HG02571 (cell line): ENCODE data around the gene ANGEL2.

Experiments used
- ATAC-seq: cut with Tn5 transposase; IDR thresholded peaks from one replicate; pipeline ENCODE4 v1.9.1; 2021; ENCODE audit warnings: mild to moderate bottlenecking, moderate library complexity; ENCODE audit not compliant: unreplicated experiment

Gene ANGEL2

DNA sequence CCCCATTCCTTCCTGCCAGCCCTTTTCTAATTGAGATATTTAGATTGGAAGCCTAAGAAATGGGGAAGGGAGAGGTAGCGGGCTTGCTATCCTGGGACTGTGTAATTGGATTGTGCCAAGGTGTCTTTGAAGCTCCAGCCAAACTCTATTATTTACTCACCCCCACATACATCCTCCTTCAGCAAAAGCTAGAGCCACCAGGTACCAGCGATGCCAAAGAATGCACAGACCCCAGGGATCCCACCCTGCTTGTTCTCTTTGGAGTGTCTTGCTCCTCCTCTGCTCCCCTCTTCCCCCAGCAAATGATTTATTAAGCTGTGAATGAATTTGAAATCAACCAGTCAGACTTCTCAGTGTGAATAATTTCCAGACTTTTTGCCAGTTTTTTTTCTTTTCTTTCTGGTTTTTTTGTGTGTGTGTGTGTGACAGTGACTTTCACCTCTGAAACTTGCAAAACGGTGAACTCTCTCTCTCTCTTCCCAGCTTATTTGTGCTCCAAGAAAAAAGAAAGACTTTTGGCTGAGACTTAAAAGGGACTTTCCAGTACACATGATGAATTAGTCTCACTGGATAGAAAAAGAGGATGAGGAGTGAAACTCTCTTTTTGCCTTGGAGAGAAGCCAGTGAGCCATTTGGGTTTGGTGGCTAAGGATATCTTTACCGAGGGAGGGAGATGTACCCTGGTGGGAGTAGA lies 63.6 kb downstream of the ANGEL2 start:
- ATAC-seq, result no peak

GRCh38 chr1:212951126-212951946 lies 64.3 kb downstream of the ANGEL2 start:
- no peak for ATAC-seq

GRCh38 chr1:212950243-212951125 lies 65.2 kb downstream of the ANGEL2 start, which contains the start of gene VASH2:
Gene VASH2, plus strand, starts transcription at chr1:212950541. Its CDS starts 1,002 bp downstream, at chr1:212951543.
- ATAC-seq, result peak; percentile 96

DNA sequence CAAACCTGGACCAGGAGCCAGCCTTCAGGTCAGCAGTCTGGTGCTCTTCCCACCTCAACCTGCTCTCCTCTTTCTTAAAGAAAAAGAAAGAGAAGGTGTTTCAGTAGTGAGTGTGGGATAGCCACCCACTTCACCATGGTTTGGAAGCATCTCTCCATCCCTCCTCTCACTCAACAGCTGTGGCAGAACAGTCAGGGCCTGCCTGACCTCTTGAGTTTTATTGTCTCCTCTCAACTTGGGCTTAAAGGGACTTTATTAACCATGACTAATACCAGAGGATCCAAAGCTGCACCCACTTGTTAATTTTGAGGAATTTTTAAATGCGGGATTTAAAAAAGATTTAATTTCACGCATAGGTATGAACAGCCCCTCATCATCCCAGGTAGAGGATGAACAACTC lies 65.9 kb downstream of the ANGEL2 start:
- no peak for ATAC-seq

GRCh38 chr1:212946872-212947271 lies 68.8 kb downstream of the ANGEL2 start:
- ATAC-seq, result no peak

DNA sequence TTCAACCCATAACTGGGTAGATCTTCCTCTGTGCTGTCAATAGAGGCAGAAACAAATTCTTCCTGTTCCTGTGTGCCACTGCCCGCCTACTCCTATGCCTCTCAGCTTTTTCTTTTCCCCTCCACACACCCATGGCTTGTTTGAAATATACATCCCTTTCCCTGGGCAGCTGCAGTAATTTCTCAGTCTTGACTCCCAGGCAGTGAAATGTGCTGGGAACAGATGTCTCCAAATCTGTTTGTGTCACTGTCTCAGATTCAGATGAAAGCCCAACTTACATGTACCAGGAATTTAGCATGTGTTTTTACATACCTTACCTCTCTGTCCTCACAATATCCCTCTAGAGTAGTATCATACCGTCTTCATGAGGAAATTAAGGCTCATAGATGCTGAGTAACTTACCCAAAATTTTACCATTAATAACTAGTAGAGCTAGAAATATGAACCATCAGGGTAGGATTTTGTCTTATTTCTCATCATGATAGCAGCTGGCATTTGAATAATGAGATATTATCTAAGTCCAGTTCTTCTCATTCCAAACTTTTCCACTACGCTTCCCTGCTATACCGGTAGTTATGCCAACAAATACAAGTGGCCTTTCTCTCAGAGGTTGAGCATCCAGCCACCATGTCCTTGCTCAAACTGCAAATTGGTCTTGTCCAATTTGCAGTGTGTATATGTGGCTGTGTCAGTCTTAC lies 70.1 kb downstream of the ANGEL2 start:
- ATAC-seq, result no peak

- ATAC-seq, result no peak
Measured at GRCh38 chr1:212945056-212945455, 70.6 kb downstream of the ANGEL2 start.

DNA sequence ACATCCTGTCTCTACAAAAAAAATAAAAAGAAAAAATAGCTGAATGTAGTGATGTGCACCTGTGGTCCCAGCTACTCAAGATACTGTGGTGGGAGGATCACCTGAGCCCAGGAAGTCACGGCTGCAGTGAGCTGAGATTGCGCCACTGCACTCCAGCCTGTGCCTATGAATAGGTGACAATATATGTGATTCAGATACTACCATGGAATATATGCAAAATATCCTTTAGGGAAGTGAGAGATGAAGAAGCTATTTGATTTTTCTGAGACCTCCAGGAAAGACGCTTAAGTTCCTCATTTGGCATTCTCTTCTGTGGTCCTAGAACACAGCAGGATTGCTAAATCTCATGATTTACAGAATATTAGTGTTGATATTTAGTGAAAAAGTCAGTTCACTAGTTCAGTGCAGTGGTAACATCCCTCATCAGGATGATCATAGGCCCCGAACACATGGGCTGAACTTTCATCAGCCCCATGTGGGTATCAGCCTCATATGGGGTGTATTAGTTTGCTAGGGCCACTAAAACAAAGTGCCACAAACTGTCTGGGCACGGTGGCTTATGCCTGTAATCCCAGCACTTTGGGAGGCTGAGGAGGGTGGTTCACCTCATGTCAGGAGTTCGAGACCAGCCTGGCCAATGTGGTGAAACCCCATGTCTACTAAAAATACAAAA lies 71.3 kb downstream of the ANGEL2 start:
- no peak for ATAC-seq

DNA sequence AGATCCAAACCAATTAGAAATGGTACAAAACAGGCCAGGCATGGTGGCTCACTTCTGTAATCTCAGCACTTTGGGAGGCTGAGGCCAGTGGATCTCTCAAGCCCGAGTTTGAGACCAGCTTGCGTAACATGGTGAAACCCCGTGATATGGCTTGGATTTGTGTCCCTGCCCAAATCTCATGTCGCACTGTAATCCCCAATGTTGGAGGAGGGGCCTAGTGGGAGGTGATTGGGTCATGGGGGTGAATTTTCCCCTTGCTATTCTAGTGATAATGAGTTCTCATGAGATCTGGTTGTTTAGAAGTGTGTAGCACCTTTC lies 72.3 kb downstream of the ANGEL2 start:
- no peak for ATAC-seq

- ATAC-seq, result no peak
Measured at GRCh38 chr1:212942679-212943392, 72.8 kb downstream of the ANGEL2 start.
